ENCODE data around the gene BAG3. TPM values are rescaled to one million over a fixed set of nuclear protein-coding genes. Genes with fewer than 3 reads are reported as not detected.

BAG3 gene
- total RNA-seq, 1 experiment from 2014 or later = 57.0 TPM

GRCh38 chr10:119700321-119700954, 49.3 kb downstream of the BAG3 start:
- POLR2A ChIA-PET = no interaction called here

More at GRCh38 chr10:119700321-119700954, 49.3 kb downstream of the BAG3 start:
- Histone ChIP-seq H3K9ac (ENCODE audit: low read length) (no peak overlapping the region), H4K20me1 (ENCODE audit: insufficient read depth) (no peaks in the 10 kb centered on the region), H3K36me3 (ENCODE audit: control insufficient read depth in 1 of 2, insufficient read depth in 2 of 2, low read length in 2 of 2) (no peaks in the 10 kb centered on the region), H3K4me2 (ENCODE audit: low read length) (no peak overlapping the region), H2AFZ (ENCODE audit: low read depth, low read length, poor library complexity, severe bottlenecking) (no peak overlapping the region), H3K9me3 (ENCODE audit: control insufficient read depth in 1 of 2, insufficient read depth in 1 of 2, low read depth in 1 of 2, low read length in 2 of 2) (peaks cover 0 to under 1% of the 10 kb centered on the region in 2 experiments; a peak in 1 of 4 replicates), H3K79me2 (ENCODE audit: insufficient read depth, low read length) (no peaks in the 10 kb centered on the region), H3K4me3 (replicated peaks in 1 of 2; ENCODE audit: low read depth in 1 of 2, low read length in 2 of 2) (no peak overlapping the region), H3K27ac (ENCODE audit: low read depth, low read length) (no peak overlapping the region), H3K4me1 (ENCODE audit: control insufficient read depth in 1 of 2, insufficient read depth in 2 of 2, low read length in 2 of 2) (0 out of 4 replicates have a peak, but pooled peaks cover 0 to 4% of the 10 kb centered on the region in 2 experiments), H3K27me3 (ENCODE audit: insufficient read depth, low read length) (no peaks in the 10 kb centered on the region), H3K9me2 (ENCODE audit: insufficient read depth) (no peaks in the 10 kb centered on the region)
- RAD21 ChIA-PET (ENCODE audit: low non-redundant PET in 1 of 2, low total read pairs in 2 of 2, uncharacterized antibody in 2 of 2, unreplicated experiment in 2 of 2) = no interaction called here
- ATAC-seq (no peak), DNase-seq (ENCODE audit: low read depth, low spot score) (no peak)
- intact Hi-C loops (cut with micrococcal nuclease) = no loop called here
- TF ChIP-seq MAX (IDR thresholded peaks at IDR 0.05) (no peak), YY1 (IDR thresholded peaks at IDR 0.05; ENCODE audit: extremely low read depth, insufficient replicate concordance, low read depth, low read length) (no peak), ZNF274 (IDR thresholded peaks at IDR 0.05; ENCODE audit: low read depth, low read length) (no peak), CBX3 (IDR thresholded peaks at IDR 0.05; ENCODE audit: low read depth) (no peak), RAD21 (IDR thresholded peaks at IDR 0.05; ENCODE audit: low read depth) (no peak), POLR2A (IDR thresholded peaks at IDR 0.05; ENCODE audit: borderline replicate concordance, extremely low read depth, insufficient read depth, insufficient read length) (no peak), CEBPB (IDR thresholded peaks at IDR 0.05; ENCODE audit: low read depth) (no peak), SP1 (IDR thresholded peaks at IDR 0.05; ENCODE audit: low read depth) (no peak), EZH2phosphoT487 (IDR thresholded peaks at IDR 0.05; ENCODE audit: borderline replicate concordance) (no peak), JUND (IDR thresholded peaks at IDR 0.05) (no peak), ELF1 (IDR thresholded peaks at IDR 0.05; ENCODE audit: borderline replicate concordance, low read depth) (no peak), ZFX (IDR thresholded peaks at IDR 0.05) (no peak), TCF7L2 (IDR thresholded peaks at IDR 0.05; ENCODE audit: borderline replicate concordance, extremely low read depth, insufficient read depth, insufficient read length) (no peak), SRF (IDR thresholded peaks at IDR 0.05; ENCODE audit: low read depth) (no peak), EZH2 (IDR thresholded peaks at IDR 0.05) (no peak), ATF3 (IDR thresholded peaks at IDR 0.05) (no peak)
- TF ChIP-seq, protein P1, sequence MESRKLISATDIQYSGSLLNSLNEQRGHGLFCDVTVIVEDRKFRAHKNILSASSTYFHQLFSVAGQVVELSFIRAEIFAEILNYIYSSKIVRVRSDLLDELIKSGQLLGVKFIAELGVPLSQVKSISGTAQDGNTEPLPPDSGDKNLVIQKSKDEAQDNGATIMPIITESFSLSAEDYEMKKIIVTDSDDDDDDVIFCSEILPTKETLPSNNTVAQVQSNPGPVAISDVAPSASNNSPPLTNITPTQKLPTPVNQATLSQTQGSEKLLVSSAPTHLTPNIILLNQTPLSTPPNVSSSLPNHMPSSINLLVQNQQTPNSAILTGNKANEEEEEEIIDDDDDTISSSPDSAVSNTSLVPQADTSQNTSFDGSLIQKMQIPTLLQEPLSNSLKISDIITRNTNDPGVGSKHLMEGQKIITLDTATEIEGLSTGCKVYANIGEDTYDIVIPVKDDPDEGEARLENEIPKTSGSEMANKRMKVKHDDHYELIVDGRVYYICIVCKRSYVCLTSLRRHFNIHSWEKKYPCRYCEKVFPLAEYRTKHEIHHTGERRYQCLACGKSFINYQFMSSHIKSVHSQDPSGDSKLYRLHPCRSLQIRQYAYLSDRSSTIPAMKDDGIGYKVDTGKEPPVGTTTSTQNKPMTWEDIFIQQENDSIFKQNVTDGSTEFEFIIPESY (IDR thresholded peaks at IDR 0.05; ENCODE audit: extremely low read depth, insufficient replicate concordance, low read length) = no peak
- BruUV-seq (replicated peaks) = no TSS peak
- CTCF ChIA-PET = no interaction called here
